Head of caudate nucleus (tissue), 42 donors: ENCODE measurements around the gene PNPO.
A peak's percentile ranks its signal among the peaks of the same experiment; 100 is the strongest.

Experiments
- DNase-seq, 42 donors: peaks; one replicate each; pipeline versions ENCODE4 v3.0.0 to v3.0.0-alpha.2; 2020 to 2021; ENCODE audit warnings: mixed read lengths in 7 of 42
- intact Hi-C: fragments of 100-400 bp; cut with DNase I; formaldehyde crosslinking; loops from one replicate; pipeline ENCODE4 v1.15.0; 2022

PNPO gene

DNA sequence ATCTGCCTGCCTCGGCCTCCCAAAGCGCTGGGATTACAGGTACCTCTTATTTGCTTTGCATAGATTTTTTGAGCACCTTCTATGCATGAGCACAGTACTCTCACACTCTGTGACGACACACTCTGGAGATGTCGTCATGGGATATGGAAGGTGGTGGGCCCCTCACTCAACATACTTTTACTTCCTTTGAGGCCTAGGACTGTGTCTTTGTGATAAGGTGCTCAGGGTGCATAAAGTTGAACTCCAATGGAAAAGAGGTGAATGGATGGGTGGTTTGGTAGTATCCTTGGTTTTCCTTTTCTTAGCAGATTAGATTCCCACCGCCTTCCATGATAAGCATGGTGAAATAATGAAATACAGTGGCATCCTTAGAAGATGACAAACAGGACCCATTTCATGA lies 23.5 kb downstream of the PNPO start:
- intact Hi-C loops, result no loop called here
- no peak for DNase-seq

DNA sequence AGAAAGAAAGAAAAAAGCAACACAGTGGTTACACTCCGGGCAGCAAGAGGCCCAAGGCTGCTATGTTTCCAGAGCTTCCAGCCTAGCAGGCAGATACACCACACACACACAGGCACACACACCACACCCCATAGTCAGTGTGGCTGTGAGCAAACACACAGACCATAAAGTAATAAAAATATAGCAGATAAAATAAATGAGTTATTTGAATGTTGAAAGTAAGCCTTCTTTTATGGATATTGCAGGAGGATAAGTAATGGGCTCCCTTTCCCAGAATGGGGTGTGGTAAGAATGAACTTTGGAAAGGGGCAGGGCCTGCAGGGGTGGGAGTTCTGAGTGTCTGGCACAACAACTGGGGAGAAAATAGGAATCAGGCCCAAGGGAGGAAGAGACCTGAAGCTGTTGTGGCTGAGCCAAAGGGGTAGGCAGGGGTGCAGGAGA lies 24.7 kb downstream of the PNPO start:
- intact Hi-C loops, result no loop called here
- no peak for DNase-seq

DNA sequence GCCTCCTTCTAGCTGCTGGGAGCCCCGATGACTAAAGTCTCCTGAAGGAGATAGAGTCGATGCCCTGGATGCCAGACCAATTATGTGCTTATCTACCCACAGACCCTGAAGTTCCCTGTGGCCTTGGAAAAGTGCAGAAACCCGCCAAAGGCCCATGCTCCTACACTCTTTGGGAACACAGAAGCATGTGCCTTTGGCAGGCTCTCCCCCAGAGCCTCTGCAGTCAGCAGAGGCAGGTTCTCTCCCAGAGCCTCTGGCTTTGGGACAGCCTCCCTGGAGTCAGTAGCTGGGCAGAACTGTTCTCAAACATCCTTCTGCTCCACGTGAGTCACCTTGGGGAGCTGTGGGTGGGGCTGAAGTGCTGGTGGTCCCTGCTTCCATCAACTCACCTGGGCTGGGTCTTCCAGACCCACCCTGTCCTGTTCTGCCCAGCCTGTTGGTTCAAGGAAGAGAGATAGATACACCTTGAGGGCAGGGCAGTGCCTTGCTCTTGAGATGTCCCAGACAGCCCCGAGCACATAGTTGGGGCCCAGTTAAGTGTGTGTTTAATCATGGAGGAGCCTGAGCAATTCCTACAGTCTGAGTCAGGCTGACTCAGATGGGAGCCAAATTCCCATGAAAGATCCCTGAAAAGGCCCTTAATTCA lies 26.4 kb downstream of the PNPO start:
- no peak for DNase-seq
- intact Hi-C loops, result no loop called here

DNA sequence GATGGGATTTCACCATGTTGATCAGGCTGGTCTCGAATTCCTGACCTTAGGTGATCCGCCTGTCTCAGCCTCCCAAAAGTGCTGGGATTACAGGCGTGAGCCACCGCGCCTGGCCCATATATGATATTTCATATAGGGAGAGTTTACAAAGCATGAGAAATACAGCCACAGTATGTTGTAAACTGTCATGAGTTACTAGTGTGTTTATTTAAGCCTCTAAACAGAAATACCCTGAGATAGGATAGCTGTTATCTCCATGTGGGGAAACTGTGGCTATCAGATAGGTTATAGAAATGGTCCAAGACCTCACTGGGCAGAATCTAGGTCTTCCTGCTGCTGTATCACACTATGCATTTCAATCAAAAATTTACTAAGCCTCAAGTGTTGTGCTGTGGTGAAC lies 27.5 kb downstream of the PNPO start:
- DNase-seq, result no peak
- intact Hi-C loops, result no loop called here

DNA sequence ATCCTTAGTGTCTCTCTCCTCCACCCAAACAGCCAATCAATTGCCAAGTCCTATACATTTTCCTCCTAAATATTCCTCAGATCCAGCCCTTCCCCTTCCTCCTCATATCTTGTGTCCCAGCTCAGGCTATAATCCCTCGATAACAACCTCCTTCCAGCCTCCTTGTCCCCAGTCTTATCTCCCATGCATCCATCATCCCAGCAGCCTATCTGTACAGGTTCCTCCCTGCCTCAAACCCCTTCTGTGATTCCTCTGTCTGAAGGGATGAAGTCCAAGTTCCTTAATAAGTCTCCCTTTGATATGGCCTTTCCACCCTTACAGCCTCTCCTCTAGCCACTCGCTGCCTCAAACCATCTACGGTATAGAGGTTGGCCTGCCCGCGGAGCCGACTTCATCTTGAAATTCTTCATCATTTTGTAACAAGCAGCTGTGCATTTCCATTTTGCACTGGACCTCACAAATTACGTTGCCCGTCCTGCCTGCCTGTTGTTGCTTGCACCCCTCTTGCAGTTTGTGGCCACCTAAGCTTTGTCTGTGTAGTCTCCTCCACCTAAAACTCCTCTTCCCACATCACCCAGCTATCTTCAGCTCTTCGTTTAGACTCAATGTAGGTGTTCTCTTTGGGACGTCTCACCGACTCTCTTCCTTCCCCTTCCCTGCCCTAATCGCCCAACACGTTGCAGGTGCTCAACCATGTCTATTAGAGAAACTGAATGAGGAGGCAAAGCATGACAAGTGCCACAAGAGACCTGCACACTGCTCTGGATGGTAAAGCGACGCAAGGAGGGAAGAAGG lies 28.8 kb downstream of the PNPO start:
- intact Hi-C loops, result loop anchor here (2.0 to 5.0 kb wide), 2 partner anchors 73 to 133 kb away; partner anchors contain the start of gene SP2
- DNase-seq, result no peak

DNA sequence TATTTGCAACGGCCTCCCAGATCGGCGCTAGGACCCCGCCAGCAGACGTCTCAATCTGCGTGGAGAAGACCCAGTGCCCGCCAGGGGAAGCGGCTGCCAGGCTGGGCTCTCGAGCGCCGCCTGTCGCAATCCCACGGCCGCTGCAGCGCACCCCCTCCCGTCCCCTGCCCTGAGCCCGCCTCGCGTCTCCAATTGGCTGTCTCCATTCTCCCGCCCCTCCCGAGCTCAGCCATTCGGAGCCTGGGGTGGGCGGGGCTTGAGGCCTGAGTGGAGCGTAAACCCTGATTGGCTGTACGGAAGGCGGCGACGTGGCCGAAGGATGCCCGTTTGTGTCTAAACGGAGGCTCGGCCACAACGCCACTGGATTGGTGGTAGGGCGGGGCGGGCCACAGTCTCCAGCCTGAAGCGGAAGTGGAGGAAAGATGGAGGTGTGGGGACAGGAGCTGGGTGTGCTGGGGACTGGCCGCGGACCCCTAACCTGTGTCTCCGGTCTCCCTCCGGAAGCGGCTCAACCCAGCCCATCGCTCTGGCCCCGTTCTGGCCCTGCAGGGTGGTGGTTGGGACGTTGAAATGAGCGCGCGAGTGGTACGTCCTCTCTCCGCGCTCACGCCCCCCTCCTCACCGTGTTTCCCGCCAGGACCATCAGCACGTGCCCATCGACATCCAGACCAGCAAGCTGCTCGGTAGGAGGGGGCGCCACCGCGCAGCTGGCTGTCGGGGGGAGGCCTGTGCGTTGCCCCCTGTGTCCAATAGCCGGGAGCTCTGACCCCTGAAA lies 29.5 kb downstream of the PNPO start, which contains the start of gene CDK5RAP3:
Gene CDK5RAP3 (plus strand): TSS at position 389 of the 775 bp plus-strand sequence. CDS start 34 bp downstream, at position 423.
- intact Hi-C loops, result loop anchor here (2.0 to 5.0 kb wide), 2 partner anchors 74 to 134 kb away; partner anchors contain the start of gene SP2
- DNase-seq, result peak; percentile 99 to 100 (median 100)

DNA sequence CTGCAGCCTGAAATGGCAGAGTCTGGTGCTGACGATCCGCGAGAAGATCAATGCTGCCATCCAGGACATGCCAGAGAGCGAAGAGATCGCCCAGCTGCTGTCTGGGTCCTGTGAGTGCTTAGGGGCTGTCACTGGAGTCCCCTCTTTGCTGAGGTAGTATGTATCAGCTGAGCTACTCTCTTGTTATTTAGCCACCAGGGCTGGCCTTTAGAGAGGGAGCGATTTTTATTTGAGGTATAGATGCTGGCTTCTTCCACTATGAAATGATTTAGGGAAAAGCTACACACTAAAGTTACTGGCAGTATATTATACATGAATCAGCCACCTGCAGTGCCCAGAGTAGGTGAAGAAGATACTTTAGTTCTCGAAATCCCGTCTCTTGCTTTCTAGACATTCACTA lies 32.2 kb downstream of the PNPO start:
- no peak for DNase-seq
- intact Hi-C loops, result loop anchor here (5.0 kb wide), 1 partner anchor 136 kb away; no protein-coding TSS in a partner anchor

DNA sequence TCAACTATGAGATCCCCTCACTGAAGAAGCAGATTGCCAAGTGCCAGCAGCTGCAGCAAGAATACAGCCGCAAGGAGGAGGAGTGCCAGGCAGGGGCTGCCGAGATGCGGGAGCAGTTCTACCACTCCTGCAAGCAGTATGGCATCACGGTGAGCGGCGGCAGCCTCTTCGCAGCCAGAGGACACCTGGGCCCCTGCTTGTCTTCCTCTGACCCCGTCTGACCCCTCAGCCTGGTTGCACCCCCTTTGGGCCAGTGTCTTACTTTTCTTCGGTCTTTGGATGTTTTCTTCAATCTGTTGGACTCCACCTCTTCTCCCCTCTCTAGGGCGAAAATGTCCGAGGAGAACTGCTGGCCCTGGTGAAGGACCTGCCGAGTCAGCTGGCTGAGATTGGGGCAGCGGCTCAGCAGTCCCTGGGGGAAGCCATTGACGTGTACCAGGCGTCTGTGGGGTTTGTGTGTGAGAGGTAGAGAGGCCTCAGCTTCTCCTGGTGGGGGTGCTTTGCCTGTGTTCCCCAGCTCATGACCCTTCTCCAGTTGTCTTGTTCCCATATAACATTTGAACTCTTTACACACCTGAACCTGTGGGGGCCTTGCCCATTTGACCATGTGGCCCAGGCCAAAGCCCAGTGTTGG lies 33.9 kb downstream of the PNPO start:
- intact Hi-C loops, result no loop called here
- DNase-seq, result no peak

DNA sequence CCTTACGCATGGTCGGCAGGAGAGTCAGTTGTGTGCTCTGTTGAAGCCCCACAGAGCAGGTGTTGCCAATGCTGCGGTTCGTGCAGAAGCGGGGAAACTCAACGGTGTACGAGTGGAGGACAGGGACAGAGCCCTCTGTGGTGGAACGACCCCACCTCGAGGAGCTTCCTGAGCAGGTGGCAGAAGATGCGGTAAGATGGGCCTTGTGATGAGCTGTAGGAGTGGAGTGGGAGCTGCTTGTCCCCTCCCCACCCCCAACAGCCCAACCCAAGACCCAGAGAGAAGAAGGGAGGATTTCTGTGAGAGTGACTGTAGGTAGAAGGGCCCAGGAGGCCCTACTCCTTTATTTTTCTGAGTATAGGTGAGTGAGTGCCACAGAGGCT lies 34.4 kb downstream of the PNPO start:
- intact Hi-C loops, result no loop called here
- no peak for DNase-seq

DNA sequence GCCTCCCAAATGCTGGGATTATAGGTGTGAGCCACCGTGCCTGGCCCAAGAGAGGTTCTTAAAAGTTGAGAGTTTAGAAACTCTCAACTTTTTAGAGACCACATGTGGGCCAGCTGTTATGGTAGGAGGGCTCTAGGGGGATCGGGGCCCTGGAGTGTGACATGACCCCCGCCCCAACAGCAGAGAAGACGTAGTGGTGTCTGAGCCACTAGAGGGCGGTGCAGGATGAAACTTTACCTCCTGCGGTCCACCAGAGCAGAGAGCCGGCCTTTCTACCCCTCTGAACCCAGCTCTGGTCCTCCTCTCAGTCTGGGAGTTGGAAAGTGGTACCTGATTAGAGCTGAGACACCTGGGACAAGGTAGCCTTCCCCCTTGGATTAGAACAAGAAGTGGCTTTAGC lies 37.0 kb downstream of the PNPO start:
- peak; percentile 35 to 86 (median 67) for DNase-seq
- intact Hi-C loops, result loop anchor here (2.0 kb wide), 1 partner anchor 40 kb away; no protein-coding TSS in a partner anchor

DNA sequence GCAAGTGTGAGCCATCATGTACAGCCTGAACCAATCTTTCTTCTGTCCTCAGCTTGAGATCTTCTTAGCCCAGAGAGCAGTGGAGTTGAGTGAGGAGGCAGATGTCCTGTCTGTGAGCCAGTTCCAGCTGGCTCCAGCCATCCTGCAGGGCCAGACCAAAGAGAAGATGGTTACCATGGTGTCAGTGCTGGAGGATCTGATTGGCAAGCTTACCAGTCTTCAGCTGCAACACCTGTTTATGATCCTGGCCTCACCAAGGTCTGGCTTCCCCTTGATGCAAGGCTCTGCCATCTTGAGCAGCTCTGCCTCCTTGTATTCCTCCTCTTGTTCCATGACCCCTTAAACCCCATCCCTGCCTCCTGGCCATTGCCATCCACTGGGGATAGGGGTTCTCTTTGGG lies 39.2 kb downstream of the PNPO start:
- intact Hi-C loops, result no loop called here
- no peak for DNase-seq

DNA sequence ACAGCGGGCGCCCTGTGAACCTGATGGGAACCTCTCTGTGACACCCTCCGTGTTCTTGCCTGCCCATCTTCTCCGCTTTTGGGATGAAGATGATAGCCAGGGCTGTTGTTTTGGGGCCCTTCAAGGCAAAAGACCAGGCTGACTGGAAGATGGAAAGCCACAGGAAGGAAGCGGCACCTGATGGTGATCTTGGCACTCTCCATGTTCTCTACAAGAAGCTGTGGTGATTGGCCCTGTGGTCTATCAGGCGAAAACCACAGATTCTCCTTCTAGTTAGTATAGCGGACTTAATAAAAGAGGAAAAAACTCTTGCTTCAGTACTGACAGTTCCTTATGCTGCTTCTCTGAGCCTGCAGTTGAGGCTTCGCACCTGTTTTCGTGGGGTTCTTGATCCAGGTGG lies 40.1 kb downstream of the PNPO start:
- intact Hi-C loops, result no loop called here
- DNase-seq, result no peak

DNA sequence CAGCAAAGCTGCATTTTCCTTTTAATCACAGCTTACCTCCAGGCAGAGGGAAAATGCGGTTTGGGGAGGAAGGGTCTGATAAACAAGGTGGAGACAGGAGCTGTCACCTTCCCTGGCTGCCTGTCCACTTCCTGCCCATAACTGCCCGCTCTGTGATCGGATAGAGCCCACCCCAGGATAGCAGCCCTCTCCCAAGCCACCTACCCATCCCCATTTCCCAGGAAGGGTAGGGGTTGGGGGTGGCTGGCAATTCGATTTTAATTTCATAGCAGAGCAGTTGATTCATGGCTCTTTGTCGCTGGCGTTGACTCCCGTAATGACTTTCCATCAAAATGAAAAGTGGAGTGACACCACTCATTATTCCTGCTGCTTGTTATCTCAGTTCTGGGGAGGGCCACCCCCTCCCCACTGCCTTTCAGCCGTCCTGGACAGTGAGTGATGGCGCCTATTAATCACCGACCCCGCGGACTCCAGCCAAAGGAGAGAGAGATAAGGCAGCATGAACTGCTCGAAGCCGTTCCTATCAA lies 40.8 kb downstream of the PNPO start:
- intact Hi-C loops, result no loop called here
- no peak for DNase-seq

DNA sequence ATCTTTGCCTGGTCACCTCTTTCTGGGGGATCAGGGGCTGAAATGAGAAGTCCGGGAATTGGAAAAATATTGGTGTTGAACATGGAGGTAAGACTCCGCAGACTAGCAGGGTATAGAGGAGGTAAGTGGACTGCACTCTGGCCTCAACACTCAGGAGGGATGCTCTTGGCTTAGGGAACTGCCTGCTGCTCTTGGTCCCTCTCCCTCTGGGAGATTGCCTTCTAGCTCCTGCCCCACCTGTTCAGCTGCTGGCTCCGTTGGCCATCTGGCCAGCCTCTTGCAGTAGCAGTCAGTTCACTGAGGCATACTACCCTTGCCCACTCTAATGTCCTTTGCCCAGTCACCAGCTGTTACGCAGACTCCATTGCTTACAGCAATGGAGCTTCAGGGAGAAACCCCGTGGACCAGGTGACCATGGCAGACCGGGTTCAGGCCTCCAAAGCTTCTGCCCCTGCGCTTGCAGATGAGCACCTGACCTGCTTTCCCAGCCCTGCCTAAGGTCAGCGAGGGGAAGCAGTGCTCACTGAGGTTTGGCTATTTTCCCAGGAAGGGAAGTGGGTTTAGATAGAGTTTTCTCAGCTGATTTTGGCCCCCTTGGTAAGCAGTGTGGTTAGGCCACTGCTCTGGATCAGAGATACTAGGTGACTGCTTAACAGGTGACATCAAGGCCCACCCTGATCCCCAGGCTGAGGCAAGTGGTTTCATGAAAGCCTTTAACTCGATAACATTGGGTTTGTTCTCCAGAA lies 41.4 kb downstream of the PNPO start:
- DNase-seq, result peak in 1 of 42 donors; percentile 40
- intact Hi-C loops, result no loop called here

DNA sequence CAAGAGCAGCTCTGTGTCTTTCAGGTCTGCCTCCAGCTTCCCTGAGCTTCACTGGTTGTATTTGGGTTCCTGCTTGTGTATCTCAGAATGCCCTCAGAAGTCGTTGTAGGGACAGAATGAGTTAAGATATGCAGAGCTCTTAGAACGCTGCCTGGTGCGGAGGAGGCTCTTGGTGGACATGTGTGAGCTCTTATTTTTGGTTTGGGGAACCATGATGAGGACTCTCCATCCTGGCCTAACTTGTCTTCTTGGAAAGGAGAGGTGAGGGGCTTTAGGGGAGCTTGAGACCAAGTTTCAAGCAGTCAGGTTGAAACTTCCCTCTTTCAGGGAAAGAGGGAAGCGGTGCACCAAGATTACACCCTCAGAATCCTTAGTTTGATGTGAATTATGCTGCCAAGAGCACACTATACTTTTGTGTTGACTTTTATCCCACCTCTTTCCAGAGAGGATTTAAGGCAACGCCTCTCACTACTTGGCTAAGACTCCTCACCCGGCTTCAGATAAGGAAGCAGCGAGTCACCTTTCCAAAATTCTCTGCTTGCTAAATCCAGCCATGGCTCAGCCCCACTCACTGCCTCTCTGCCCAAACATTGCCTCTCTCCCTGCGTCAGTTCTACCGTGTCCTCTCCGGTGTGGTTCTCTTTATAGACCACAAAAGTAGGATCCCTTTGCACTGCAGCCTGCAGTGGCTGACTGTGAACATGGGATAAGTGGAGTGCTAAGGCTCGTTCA lies 42.3 kb downstream of the PNPO start:
- intact Hi-C loops, result no loop called here
- DNase-seq, result peak in 10 of 42 donors; percentile 19 to 72 (median 30)

DNA sequence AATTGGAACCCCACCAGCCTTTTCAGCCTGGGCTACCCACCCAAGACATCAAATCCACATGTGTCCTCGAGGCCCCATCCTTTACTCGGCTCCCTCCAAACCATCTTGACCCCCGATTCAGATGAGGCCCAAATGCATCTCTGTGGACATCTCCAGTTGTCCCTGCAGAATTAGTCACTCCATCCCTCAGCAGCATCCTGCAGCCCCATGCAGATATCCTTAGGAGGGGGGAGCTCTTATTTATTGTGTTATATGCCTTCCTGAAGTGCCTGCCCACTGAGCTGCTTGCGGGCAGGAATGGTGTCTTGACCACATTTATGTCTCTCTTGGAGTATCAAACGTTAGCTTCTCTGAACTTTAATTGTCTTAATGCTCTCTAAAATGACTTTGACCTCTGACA lies 45.1 kb downstream of the PNPO start:
- intact Hi-C loops, result no loop called here
- no peak for DNase-seq

DNA sequence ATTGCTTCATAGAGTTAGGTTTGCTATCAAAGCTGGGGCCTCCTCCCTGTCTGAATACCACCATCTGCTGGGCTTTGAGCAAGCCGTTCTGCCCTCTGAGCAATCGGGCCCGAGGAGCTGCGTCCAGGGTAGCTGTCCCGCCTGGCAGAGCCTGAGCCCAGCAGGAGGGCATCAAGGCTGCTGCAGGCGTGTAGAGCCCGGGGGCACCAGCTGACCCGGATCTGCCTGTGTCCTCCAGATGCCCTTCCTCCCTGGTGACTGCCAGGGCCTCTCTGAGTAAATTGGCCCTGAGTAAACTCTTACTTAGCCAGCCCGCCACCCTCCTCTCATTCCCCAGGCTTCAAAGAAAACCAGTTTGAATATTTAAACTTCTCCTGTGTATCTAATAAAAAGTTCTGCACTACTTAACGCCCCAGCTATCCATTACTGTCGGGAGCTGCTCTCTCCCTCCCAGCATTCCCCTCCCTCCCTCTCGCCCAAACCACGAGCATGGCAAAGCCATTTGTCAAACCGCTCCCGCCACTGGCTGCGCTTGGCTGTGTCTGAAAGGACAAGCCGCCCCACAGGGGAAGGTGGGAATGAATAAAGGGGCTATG lies 46.0 kb downstream of the PNPO start:
- intact Hi-C loops, result no loop called here
- peak in 3 of 42 donors; percentile 22 to 50 (median 26) for DNase-seq
